ENCODE data around the gene LNX2.

LNX2 gene

DNA sequence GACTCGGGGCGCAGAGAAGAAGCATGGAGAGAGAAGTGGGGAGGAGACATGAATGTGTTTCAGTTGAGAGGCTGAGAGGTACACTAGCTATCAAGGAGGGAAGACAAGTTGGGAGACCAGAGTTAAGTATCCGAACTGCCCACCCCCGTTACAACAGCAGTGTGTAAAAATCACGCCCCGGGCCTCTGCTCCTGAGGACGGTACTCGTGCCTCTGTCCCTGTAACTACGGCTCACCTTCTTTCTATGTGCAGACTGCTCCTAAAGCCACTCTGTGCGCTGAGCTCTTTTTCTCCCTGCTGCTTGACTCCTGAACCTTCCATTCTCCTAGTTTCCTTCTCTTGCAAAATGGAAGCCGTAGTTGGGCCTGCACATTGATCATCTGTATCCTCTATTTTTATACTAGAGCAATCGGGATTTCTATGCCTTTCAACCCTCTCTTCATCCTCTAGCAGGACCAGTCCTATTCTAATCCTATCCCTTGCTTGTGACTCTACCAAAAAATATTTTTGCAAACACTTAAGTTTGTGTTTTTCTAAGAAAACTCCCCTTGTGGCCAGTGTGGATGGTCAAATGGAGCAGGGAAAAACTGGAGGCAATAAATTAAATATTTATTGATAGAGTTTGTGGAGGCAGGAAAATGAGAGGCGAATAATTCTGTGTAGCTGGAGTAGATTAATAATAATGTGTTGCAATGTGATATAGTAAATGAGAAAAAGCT lies 1.9 kb upstream of the LNX2 start:
- FAIRE-seq: no peak
- TF ChIP-seq, protein P1, sequence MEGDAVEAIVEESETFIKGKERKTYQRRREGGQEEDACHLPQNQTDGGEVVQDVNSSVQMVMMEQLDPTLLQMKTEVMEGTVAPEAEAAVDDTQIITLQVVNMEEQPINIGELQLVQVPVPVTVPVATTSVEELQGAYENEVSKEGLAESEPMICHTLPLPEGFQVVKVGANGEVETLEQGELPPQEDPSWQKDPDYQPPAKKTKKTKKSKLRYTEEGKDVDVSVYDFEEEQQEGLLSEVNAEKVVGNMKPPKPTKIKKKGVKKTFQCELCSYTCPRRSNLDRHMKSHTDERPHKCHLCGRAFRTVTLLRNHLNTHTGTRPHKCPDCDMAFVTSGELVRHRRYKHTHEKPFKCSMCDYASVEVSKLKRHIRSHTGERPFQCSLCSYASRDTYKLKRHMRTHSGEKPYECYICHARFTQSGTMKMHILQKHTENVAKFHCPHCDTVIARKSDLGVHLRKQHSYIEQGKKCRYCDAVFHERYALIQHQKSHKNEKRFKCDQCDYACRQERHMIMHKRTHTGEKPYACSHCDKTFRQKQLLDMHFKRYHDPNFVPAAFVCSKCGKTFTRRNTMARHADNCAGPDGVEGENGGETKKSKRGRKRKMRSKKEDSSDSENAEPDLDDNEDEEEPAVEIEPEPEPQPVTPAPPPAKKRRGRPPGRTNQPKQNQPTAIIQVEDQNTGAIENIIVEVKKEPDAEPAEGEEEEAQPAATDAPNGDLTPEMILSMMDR (IDR thresholded peaks at IDR 0.05; ENCODE audit: insufficient read depth, missing control alignments): no peak
- DNase-seq (ENCODE audit: insufficient read length, low spot score): no peak

DNA sequence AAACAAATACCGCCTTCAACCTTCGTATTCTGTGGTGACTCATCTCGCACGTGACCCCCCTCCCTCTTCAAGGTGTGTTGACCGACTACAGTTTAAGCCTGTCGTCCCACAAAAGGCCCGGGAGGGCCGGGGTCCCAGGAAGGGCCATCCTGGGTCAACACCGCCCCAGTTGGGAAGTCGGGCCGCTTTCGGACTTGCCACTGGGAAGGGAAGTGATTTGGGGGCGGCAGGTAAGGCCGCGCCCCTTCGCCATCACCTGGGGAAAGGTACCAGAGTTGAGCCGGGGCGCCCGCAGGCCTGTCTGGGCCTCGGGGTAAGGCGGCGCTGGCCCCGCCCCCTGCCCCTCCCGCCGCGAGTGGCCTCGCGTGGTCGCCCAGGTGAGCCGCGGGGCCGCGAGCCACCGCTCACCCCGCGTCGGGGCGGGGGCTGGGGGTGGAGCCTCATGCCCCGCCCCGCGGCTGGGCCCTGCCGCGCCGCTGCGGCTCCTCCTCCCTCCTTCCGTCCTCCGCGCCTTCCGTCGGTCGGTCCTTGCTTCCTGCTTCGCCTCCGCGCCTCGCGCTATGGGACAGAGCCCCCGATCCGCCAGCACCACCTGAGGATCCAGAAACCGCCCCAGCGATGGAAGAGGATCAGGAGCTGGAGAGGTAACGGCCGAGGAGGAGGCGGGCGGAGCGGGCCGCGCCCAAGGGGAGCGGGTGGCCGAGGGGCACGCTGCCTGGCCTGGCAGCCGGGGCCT lies 1.2 kb upstream of the LNX2 start, which contains the start of gene POLR1D:
POLR1D (plus strand) TSS at position 527 of the 736 bp plus-strand sequence; CDS start at position 619, 92 bp downstream.
- FAIRE-seq (no peak), DNase-seq (ENCODE audit: insufficient read length, low spot score) (peak; percentile 46)
- TF ChIP-seq, protein P1 (IDR thresholded peaks at IDR 0.05; ENCODE audit: insufficient read depth, missing control alignments): no peak

DNA sequence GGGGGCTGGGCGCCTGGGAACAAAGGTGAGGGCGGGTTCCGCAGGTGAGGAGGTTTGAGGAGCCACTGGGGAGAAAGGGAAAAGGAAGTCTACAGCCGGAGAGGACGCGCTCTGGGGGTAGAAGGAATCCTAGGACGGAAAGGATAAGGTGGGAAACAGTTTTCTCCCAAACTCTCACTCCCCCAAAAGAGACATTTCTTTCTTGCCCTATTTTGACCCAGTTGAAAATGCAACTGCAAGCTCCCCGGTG lies 712 bp upstream of the LNX2 start:
- no peak for FAIRE-seq
- TF ChIP-seq, protein P1 (IDR thresholded peaks at IDR 0.05; ENCODE audit: insufficient read depth, missing control alignments): no peak
- no peak for DNase-seq (ENCODE audit: insufficient read length, low spot score)

- FAIRE-seq (no peak), DNase-seq (ENCODE audit: insufficient read length, low spot score) (no peak)
- TF ChIP-seq, protein P1 (IDR thresholded peaks at IDR 0.05; ENCODE audit: insufficient read depth, missing control alignments): no peak
These were observed 477 bp downstream of the LNX2 start for GRCh38 chr13:27619728-27620376.

- DNase-seq (ENCODE audit: insufficient read length, low spot score) (no peak), FAIRE-seq (no peak)
- TF ChIP-seq, protein P1 (IDR thresholded peaks at IDR 0.05; ENCODE audit: insufficient read depth, missing control alignments): no peak
These were observed 1.1 kb downstream of the LNX2 start for GRCh38 chr13:27619093-27619727.

- no peak for DNase-seq (ENCODE audit: insufficient read length, low spot score)
- FAIRE-seq: no peak
These were observed 2.4 kb downstream of the LNX2 start for GRCh38 chr13:27617881-27618321.

More at GRCh38 chr13:27617881-27618321, 2.4 kb downstream of the LNX2 start:
- TF ChIP-seq, protein P1 (IDR thresholded peaks at IDR 0.05; ENCODE audit: insufficient read depth, missing control alignments): no peak
